Activated CD8-positive, alpha-beta memory T cell treated with anti-CD3 and anti-CD28 coated beads, Interleukin-2, amount 50 U/mL, for 48 hours (primary cell): ENCODE data around the gene RABL6.

Experiments used
- DNase-seq: peaks from one replicate; pipeline ENCODE4 v3.0.0-alpha.2; 2020

Gene RABL6

GRCh38 chr9:136886610-136887597 is 79.2 kb downstream of the RABL6 start:
- peak; percentile 73 for DNase-seq

GRCh38 chr9:136888454-136888853 is 80.7 kb downstream of the RABL6 start:
- DNase-seq = no peak

- DNase-seq = no peak
These were observed 82.1 kb downstream of the RABL6 start for GRCh38 chr9:136889858-136890257.

- DNase-seq = no peak
These were observed 82.9 kb downstream of the RABL6 start for GRCh38 chr9:136890661-136891060.
